NCI-H748 (cell line): ENCODE data around the gene NFKB2.
A peak's percentile ranks its signal among the peaks of the same experiment; 100 is the strongest.

Experiments used
- DNase-seq: peaks from one replicate; lab custom pipeline; 2025; ENCODE audit not compliant: unreplicated experiment; lab: John Stamatoyannopoulos, UW

NFKB2 gene

GRCh38 chr10:102407425-102408130 is 12.1 kb downstream of the NFKB2 start:
- DNase-seq: no peak

GRCh38 chr10:102408131-102408727 is 12.7 kb downstream of the NFKB2 start:
- DNase-seq: no peak

- DNase-seq: peak; percentile 52
Observed at GRCh38 chr10:102408728-102409603, 13.5 kb downstream of the NFKB2 start.

GRCh38 chr10:102409604-102410428 is 14.3 kb downstream of the NFKB2 start:
- peak; percentile 2 for DNase-seq

- no peak for DNase-seq
Observed at GRCh38 chr10:102410429-102411073, 15.0 kb downstream of the NFKB2 start.

- DNase-seq: no peak
Observed at GRCh38 chr10:102411341-102412255, 16.1 kb downstream of the NFKB2 start.

- DNase-seq: no peak
Observed at GRCh38 chr10:102412293-102412692, 16.8 kb downstream of the NFKB2 start.

- peak; percentile 95 for DNase-seq
Observed at GRCh38 chr10:102413053-102413705, 17.7 kb downstream of the NFKB2 start.

GRCh38 chr10:102413806-102414561 is 18.5 kb downstream of the NFKB2 start:
- DNase-seq: no peak

GRCh38 chr10:102414749-102415148 is 19.2 kb downstream of the NFKB2 start:
- DNase-seq: no peak

- DNase-seq: no peak
Observed at GRCh38 chr10:102416283-102416682, 20.8 kb downstream of the NFKB2 start.

- no peak for DNase-seq
Observed at GRCh38 chr10:102416695-102417094, 21.2 kb downstream of the NFKB2 start.

GRCh38 chr10:102418622-102419268 is 23.2 kb downstream of the NFKB2 start, which contains the start of gene PSD:
Gene PSD, minus strand, starts transcription at chr10:102418785. Its CDS starts 1,747 bp downstream, at chr10:102417038.
- DNase-seq: peak; percentile 80

GRCh38 chr10:102419269-102420180 is 24.0 kb downstream of the NFKB2 start:
- peak; percentile 82 for DNase-seq

- peak; percentile 50 for DNase-seq
Observed at GRCh38 chr10:102420181-102420713, 24.7 kb downstream of the NFKB2 start.
